HCT116 (cell line): ENCODE data around the gene GSN. TPM values are rescaled to one million over a fixed set of nuclear protein-coding genes. Genes with fewer than 3 reads are reported as not detected.

Experiments
- ATAC-seq: fragments of 200-7000 bp; cut with Tn5 transposase; 2 replicates; pipeline ENCODE4 v1.9.1; 2020; ENCODE audit warnings: mild to moderate bottlenecking, moderate library complexity
- BruUV-seq: library from RNA; stranded (reverse); fragments of 400-500 nt; replicated peaks from 2 replicates; lab custom pipeline; 2021; lab: Mats Ljungman, UMichigan
- CTCF ChIA-PET: fragments of 300-600 bp; sonication (Branson Sonifier 250); formaldehyde crosslinking; loops from one replicate; lab custom pipeline; 2021; ENCODE audit warnings: antibody characterized with exemption; lab: Charles Lee
- POLR2A ChIA-PET: fragments of 300-600, 350-600 bp; sonication (Branson Sonifier 250); formaldehyde crosslinking; loops from one replicate; lab custom pipeline; 2021; ENCODE audit warnings: antibody characterized with exemption; lab: Charles Lee
- RAD21 ChIA-PET, 2 experiments: fragments of 300-600 bp; sonication (Branson Sonifier 250); formaldehyde crosslinking; loops; one replicate each; lab custom pipeline; 2023; ENCODE audit warnings: low total read pairs in 2 of 2; ENCODE audit not compliant: uncharacterized antibody in 2 of 2, unreplicated experiment in 2 of 2, low non-redundant PET in 1 of 2; lab: Charles Lee
- DNase-seq: peaks from one replicate; pipeline ENCODE4 v3.0.0-alpha.2; 2010; ENCODE audit warnings: low read depth, low spot score
- H2AFZ ChIP-seq: fragments of 200-600 bp; shearing (Covaris generic), sonication (generic); 2 replicates; pipeline ENCODE4 v1.6.1; 2017; ENCODE audit warnings: low read depth, mixed run types, mixed read lengths, antibody characterized with exemption, low read length; ENCODE audit not compliant: poor library complexity, severe bottlenecking
- H3K27ac ChIP-seq: 2 replicates; pipeline ENCODE4 v1.5.1; 2012; ENCODE audit warnings: low read depth, low read length
- H3K27me3 ChIP-seq: fragments of 200-600 bp; sonication (generic); 2 replicates; pipeline ENCODE4 v1.6.1; 2016; ENCODE audit warnings: mixed run types, low read length, mixed read lengths; ENCODE audit not compliant: insufficient read depth
- H3K36me3 ChIP-seq, 2 experiments: fragments of 200-500 bp in 1 of 2; fragments of 200-600 bp in 1 of 2; sonication (Bioruptor generic) in 1 of 2; sonication (generic) in 1 of 2; 2 replicates each; pipeline versions ENCODE4 v1.5.1 to v1.6.1; 2014 to 2016; ENCODE audit warnings: low read length in 2 of 2, inconsistent platforms in 1 of 2, mixed read lengths in 1 of 2, mixed run types in 1 of 2; ENCODE audit not compliant: insufficient read depth in 2 of 2, control insufficient read depth in 1 of 2
- H3K4me1 ChIP-seq, 2 experiments: fragments of 200-600 bp in 1 of 2; sonication (generic) in 1 of 2; 2 replicates each; pipeline versions ENCODE4 v1.5.1 to v1.6.1; 2012 to 2017; ENCODE audit warnings: low read length in 2 of 2, inconsistent platforms in 1 of 2, mild to moderate bottlenecking in 1 of 2, mixed read lengths in 1 of 2, mixed run types in 1 of 2, moderate library complexity in 1 of 2; ENCODE audit not compliant: insufficient read depth in 2 of 2, control insufficient read depth in 1 of 2
- H3K4me2 ChIP-seq: fragments of 200-600 bp; sonication (generic); 2 replicates; pipeline ENCODE4 v1.6.1; 2017; ENCODE audit warnings: mixed run types, low read length, mixed read lengths
- H3K4me3 ChIP-seq, 2 experiments: fragments of 200-600 bp in 1 of 2; sonication (generic) in 1 of 2; replicated peaks in 1 of 2; 2 replicates each; pipeline ENCODE4 v1.5.1; 2011 to 2016; ENCODE audit warnings: low read length in 2 of 2, control low read depth in 1 of 2, low read depth in 1 of 2, mild to moderate bottlenecking in 1 of 2, mixed read lengths in 1 of 2, mixed run types in 1 of 2
- H3K79me2 ChIP-seq: fragments of 200-600 bp; sonication (generic); 2 replicates; pipeline ENCODE4 v1.6.1; 2017; ENCODE audit warnings: mild to moderate bottlenecking, mixed run types, low read length, moderate library complexity, mixed read lengths; ENCODE audit not compliant: insufficient read depth
- H3K9ac ChIP-seq: fragments of 200-600 bp; sonication (generic); 2 replicates; pipeline ENCODE4 v1.6.1; 2016; ENCODE audit warnings: low read length, mixed read lengths
- H3K9me2 ChIP-seq: fragments of 200-600 bp; sonication (generic), shearing (Covaris generic); 2 replicates; pipeline ENCODE4 v1.6.1; 2017; ENCODE audit warnings: mixed run types, mild to moderate bottlenecking, moderate library complexity; ENCODE audit not compliant: insufficient read depth
- H3K9me3 ChIP-seq, 2 experiments: fragments of 200-500 bp in 1 of 2; fragments of 200-600 bp in 1 of 2; sonication (Bioruptor generic) in 1 of 2; sonication (generic) in 1 of 2; 2 replicates each; pipeline ENCODE4 v1.6.1; 2014 to 2017; ENCODE audit warnings: low read length in 2 of 2, mixed read lengths in 2 of 2, inconsistent platforms in 1 of 2, low read depth in 1 of 2, mild to moderate bottlenecking in 1 of 2, mixed run types in 1 of 2, moderate library complexity in 1 of 2; ENCODE audit not compliant: control insufficient read depth in 1 of 2, insufficient read depth in 1 of 2
- H4K20me1 ChIP-seq: fragments of 200-600 bp; sonication (generic), shearing (Covaris generic); 2 replicates; pipeline ENCODE4 v1.6.1; 2017; ENCODE audit warnings: mixed run types, mild to moderate bottlenecking, moderate library complexity; ENCODE audit not compliant: insufficient read depth
- CBX3 ChIP-seq: IDR thresholded peaks from 2 replicates; pipeline ENCODE4 v1.6.1; 2012; ENCODE audit warnings: low read depth
- CEBPB ChIP-seq: IDR thresholded peaks from 2 replicates; pipeline ENCODE4 v1.6.1; 2012; ENCODE audit warnings: low read depth
- EGR1 ChIP-seq: IDR thresholded peaks from 2 replicates; pipeline ENCODE4 v1.6.1; 2012; ENCODE audit warnings: low read depth
- FOSL1 ChIP-seq: IDR thresholded peaks from 2 replicates; pipeline ENCODE4 v1.6.1; 2012; ENCODE audit warnings: low read depth
- JUND ChIP-seq: IDR thresholded peaks from 2 replicates; pipeline ENCODE4 v1.6.1; 2012
- POLR2A ChIP-seq: IDR thresholded peaks from 2 replicates; pipeline ENCODE4 v1.7.0; 2011; ENCODE audit warnings: borderline replicate concordance; ENCODE audit not compliant: insufficient read depth, insufficient read length; ENCODE audit errors: extremely low read depth
- POLR2AphosphoS5 ChIP-seq: IDR thresholded peaks from 2 replicates; pipeline ENCODE4 v1.6.1; 2011; ENCODE audit warnings: mild to moderate bottlenecking, low read depth, low read length, moderate library complexity
- RAD21 ChIP-seq: IDR thresholded peaks from 2 replicates; pipeline ENCODE4 v1.6.1; 2012; ENCODE audit warnings: low read depth, mild to moderate bottlenecking
- SIN3A ChIP-seq: IDR thresholded peaks from 2 replicates; pipeline ENCODE4 v1.6.1; 2012; ENCODE audit warnings: low read depth
- SP1 ChIP-seq: IDR thresholded peaks from 2 replicates; pipeline ENCODE4 v1.6.1; 2012; ENCODE audit warnings: low read depth
- ZFX ChIP-seq: fragments of 450-650 bp; IDR thresholded peaks from 2 replicates; pipeline ENCODE4 v1.6.1; 2017
- intact Hi-C: fragments of 100-400 bp; cut with micrococcal nuclease; formaldehyde crosslinking; loops from 2 replicates; pipeline ENCODE4 v1.10.0; 2022
- total RNA-seq: library from RNA; stranded (reverse); gene quantifications from one replicate; pipeline ENCODE4 v1.2.1, GENCODE V29; 2021; ENCODE audit not compliant: unreplicated experiment
- TF ChIP-seq, protein P1 (sequence below): IDR thresholded peaks from 2 replicates; pipeline ENCODE4 v1.6.1; 2012; ENCODE audit warnings: low read depth
- TF ChIP-seq, protein P2 (sequence below): IDR thresholded peaks from 2 replicates; pipeline ENCODE4 v1.6.1; 2012
- TF ChIP-seq, protein P3 (sequence below): IDR thresholded peaks from 2 replicates; pipeline ENCODE4 v1.6.1; 2012

GSN gene
- total RNA-seq, 1 experiment from 2014 or later: 71.3 TPM

DNA sequence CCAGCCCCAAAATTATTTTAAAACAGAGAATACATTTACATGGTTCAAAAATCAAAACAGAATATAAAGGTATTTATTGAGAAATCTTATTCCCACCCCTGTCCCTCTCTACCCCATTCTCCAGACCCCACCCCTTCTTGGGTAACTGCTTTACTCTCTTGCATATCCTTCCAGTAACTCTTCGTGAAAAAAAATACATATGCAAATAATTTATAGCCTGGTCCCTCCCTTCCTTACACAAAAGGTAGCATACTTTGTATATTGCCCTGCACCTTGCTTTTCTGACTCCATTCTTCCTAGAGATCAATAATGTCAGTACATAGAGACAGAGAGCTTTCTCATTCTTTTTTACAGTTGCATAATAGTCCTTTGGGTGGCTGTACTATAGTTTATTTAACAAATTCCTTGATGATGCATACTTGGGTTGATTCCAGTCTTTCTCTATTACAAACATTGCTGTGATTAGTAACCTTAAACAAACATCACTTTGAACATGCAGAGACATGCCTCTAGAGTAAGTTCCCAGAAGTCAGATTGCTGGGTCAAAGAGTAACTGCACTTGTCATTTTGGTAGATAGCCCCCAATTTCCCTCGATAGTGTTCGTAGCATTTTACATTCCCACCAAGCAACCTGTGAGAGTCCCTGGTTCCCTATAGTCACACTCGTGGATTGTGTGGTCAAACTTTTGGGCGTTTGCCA is 54.2 kb downstream of the GSN start:
- Histone ChIP-seq H3K4me3 (no peak overlapping the region), H3K4me1 (peaks cover 23 to 41% of the 10 kb centered on the region in 2 experiments), H2AFZ (no peak overlapping the region), H3K79me2 (no peaks in the 10 kb centered on the region), H3K9me2 (no peaks in the 10 kb centered on the region), H3K9me3 (no peaks in the 10 kb centered on the region), H3K27me3 (no peaks in the 10 kb centered on the region), H3K9ac (no peak overlapping the region), H4K20me1 (no peaks in the 10 kb centered on the region), H3K36me3 (0 out of 4 replicates have a peak, but pooled peaks cover 2 to 9% of the 10 kb centered on the region in 2 experiments), H3K4me2 (peak overlapping the region; percentile 57), H3K27ac (no peak overlapping the region)
- intact Hi-C loops: no loop called here
- peak; percentile 24 for ATAC-seq
- POLR2A ChIA-PET: no interaction called here
- RAD21 ChIA-PET: no interaction called here
- CTCF ChIA-PET: interaction anchor here (2.9 kb wide), 1 partner anchor 77 kb away, joined by 42 read pairs; no protein-coding TSS in a partner anchor
- DNase-seq: peak; percentile 44
- TF ChIP-seq CEBPB: peak; percentile 56; the same call in 1 of the 2 replicates
- TF ChIP-seq, protein P1, sequence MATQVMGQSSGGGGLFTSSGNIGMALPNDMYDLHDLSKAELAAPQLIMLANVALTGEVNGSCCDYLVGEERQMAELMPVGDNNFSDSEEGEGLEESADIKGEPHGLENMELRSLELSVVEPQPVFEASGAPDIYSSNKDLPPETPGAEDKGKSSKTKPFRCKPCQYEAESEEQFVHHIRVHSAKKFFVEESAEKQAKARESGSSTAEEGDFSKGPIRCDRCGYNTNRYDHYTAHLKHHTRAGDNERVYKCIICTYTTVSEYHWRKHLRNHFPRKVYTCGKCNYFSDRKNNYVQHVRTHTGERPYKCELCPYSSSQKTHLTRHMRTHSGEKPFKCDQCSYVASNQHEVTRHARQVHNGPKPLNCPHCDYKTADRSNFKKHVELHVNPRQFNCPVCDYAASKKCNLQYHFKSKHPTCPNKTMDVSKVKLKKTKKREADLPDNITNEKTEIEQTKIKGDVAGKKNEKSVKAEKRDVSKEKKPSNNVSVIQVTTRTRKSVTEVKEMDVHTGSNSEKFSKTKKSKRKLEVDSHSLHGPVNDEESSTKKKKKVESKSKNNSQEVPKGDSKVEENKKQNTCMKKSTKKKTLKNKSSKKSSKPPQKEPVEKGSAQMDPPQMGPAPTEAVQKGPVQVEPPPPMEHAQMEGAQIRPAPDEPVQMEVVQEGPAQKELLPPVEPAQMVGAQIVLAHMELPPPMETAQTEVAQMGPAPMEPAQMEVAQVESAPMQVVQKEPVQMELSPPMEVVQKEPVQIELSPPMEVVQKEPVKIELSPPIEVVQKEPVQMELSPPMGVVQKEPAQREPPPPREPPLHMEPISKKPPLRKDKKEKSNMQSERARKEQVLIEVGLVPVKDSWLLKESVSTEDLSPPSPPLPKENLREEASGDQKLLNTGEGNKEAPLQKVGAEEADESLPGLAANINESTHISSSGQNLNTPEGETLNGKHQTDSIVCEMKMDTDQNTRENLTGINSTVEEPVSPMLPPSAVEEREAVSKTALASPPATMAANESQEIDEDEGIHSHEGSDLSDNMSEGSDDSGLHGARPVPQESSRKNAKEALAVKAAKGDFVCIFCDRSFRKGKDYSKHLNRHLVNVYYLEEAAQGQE: no peak
- TF ChIP-seq FOSL1: peak; percentile 32; the same call in 1 of the 2 replicates
- peak; percentile 43; the same call in 1 of the 2 replicates for TF ChIP-seq CBX3
- TF ChIP-seq, protein P2, sequence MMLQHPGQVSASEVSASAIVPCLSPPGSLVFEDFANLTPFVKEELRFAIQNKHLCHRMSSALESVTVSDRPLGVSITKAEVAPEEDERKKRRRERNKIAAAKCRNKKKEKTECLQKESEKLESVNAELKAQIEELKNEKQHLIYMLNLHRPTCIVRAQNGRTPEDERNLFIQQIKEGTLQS: no peak
- TF ChIP-seq SP1: peak; percentile 50
- no peak for TF ChIP-seq RAD21
- TF ChIP-seq JUND: peak; percentile 48; the same call in 1 of the 2 replicates
- TF ChIP-seq SIN3A: no peak
- no peak for TF ChIP-seq POLR2AphosphoS5
- no peak for TF ChIP-seq ZFX
- TF ChIP-seq EGR1: no peak
- no peak for TF ChIP-seq POLR2A
- TF ChIP-seq, protein P3, sequence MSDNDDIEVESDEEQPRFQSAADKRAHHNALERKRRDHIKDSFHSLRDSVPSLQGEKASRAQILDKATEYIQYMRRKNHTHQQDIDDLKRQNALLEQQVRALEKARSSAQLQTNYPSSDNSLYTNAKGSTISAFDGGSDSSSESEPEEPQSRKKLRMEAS: no peak
- BruUV-seq: no TSS peak
